Airway epithelial cell (primary cell): ENCODE measurements around the gene TARS2. TPM values are rescaled to one million over a fixed set of nuclear protein-coding genes. Genes with fewer than 3 reads are reported as not detected.

Experiments
- total RNA-seq: library from RNA; depleted of rRNA; stranded (reverse); fragments of >200 nt; gene quantifications from 2 replicates; pipeline ENCODE4 v1.2.3, GENCODE V29; 2015

Gene TARS2, protein sequence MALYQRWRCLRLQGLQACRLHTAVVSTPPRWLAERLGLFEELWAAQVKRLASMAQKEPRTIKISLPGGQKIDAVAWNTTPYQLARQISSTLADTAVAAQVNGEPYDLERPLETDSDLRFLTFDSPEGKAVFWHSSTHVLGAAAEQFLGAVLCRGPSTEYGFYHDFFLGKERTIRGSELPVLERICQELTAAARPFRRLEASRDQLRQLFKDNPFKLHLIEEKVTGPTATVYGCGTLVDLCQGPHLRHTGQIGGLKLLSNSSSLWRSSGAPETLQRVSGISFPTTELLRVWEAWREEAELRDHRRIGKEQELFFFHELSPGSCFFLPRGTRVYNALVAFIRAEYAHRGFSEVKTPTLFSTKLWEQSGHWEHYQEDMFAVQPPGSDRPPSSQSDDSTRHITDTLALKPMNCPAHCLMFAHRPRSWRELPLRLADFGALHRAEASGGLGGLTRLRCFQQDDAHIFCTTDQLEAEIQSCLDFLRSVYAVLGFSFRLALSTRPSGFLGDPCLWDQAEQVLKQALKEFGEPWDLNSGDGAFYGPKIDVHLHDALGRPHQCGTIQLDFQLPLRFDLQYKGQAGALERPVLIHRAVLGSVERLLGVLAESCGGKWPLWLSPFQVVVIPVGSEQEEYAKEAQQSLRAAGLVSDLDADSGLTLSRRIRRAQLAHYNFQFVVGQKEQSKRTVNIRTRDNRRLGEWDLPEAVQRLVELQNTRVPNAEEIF
- 18.7 and 26.7 TPM in 2 replicates for total RNA-seq

DNA sequence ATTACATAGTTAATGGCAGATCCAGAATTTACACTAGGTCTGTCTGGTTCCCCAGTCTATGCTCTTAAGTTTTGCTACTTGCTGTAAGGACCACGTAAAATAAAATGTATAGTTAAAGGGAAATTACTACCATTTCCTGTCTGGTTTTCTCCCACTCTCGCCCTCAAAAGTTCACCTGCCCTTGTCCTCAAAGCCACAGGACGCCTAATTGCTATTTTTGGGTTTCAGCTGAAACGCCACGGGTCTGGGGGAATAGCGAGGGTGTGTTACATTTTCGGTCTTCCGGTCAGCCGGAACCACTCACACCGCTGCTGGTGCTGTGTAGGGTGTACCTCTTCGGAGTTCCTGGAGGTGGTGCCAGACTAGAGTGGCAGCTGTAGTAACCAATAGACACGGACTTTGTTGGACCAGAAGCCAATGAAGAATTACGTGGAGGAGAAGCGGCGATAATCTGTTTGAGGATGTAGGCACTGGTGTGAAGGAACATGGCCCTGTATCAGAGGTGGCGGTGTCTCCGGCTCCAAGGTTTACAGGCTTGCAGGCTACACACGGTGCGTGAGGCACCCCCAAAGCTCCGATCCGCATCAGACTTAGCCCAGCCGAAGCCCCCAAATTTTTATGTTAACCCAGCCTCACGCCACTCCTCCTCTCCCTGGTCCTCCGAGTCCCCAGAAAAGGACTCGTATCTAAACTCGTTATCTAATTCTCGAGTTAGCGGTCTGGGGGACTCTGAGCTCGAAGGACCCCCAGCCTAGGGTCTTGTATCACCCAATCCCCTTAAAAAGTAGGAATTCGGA is at the start of gene TARS2:
TSS of gene TARS2 (plus strand) at position 454 of the 797 bp plus-strand sequence. CDS start at position 486, 32 bp downstream.

DNA sequence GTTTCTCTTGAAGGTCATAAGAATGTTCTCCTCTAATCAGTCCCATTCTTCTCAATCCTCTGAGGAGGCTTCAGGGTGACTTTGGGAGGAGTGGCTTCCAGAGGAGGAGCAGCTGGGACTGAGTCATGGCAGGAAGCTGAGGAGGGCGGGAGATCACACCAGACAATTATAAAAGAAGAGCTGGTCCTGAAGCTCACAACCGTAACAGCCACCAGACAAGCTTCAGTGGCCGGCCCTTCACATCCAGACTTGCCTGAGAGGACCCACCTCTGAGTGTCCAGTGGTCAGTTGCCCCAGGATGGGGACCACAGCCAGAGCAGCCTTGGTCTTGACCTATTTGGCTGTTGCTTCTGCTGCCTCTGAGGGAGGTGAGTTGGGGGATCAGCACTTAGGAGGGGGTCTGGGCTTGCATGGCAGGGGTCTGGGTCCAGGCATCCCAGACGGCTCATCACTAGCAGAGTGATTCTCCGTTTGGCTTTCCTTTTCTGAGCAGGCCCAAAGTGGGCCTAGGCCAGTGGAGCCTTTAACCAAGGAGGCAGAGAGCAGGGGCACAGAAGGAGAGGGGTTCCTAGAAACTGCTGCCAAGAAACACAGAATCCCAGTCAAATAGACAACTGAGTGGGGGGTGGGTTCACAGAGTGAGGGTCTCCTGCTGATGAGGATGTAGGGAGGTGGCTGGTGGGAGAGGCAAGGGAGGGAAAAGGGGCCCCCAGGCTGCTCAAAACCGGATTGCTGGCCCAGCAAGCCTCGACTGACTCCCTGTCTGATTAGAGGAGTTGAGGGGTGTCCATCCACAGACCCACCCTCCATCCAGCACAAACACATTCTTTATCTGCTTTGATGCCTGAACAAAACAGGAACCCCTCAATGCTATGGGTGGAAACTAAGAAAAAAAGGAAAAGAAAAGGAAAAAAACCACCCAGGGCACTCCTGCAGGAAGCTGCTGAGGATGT is 21.0 kb downstream of the TARS2 start, which contains the start of gene ECM1:
TSS of gene ECM1 (plus strand) at position 198 of the 953 bp plus-strand sequence. CDS start at position 299, 101 bp downstream.

DNA sequence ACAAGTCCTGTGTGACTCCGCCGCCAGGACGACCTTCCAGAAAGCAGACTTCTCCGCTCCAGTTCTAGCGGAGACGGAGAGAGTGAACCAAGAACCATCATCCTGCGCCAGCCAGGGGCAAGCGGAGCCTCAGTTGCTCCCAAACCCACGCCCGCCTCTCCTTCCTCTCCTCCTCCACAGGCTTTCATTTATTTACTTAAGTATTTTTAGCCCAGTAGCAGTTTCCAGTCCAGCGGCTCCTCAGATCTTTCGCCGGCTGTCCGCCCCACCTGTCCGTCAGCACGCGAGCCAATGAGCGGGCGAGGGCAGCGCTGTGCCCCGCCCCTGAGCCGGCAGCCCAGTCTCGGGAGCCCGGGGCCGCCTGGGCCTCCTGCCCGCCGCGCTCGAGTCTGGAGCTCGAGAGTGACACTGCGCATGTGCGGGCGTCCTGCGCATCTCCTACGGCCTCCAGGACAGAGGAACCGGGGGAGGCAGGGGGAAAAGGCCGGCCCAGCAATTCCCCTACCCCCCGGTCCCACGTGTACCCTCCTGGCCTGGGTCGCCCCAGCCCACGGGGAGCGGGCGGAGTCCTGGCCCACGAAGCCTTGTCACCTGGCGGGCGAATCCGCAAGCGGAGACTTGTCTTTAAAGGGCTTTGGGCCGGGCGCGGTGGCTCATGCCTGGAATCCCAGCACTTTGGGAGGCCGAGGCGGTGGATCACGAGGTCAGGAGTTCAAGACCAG is 28.3 kb downstream of the TARS2 start, which contains the start of gene FALEC:
TSS of gene FALEC (plus strand) at position 425 of the 722 bp plus-strand sequence.

DNA sequence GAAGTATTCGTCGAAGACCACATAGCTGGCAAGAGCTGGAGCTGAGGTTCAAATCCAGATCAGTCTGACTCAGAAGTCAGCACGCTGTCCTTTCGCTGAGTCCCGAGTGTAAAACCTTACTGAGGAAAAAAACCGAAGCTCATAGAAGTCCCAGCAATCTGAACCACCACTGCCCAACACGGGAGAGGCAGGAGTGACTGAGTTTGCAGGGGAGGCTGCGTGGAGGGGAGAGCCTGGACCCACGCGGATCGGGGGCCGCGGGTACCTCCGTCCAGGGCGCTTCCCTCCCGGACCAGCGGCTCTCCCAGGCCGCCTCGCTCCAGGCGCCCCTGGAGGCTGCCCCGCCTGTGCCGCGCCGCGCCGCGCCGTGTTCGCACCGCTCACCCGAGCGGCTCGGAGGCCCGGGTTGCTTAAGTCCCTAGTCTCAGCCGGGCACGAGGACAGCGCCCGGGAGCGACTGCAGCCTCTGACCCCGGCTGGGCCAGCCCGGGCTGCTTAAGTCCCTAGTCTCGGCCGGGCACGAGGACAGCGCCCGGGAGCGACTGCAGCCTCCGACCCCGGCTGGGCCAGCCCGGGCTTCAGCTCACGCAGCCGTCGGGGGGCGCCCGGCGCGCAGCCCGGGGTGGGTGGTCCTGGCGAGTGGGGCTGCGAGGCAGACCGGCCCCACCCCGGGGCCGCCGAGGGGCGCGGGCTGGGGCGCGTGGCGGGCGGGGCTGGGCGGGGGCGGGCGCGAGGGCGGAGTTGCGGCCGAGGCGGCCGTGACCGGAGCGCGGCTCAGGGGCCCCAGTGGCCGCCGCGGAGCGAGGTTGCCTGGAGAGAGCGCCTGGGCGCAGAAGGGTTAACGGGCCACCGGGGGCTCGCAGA is 61.6 kb downstream of the TARS2 start, which contains the start of gene ADAMTSL4:
TSS of gene ADAMTSL4 (plus strand) at position 777 of the 864 bp plus-strand sequence. CDS start 2,881 bp downstream, outside the sequence.

Other genes with a start within 250 kb of the TARS2 start
- gene CA14, start 229.6 kb upstream of the TARS2 start, total RNA-seq, result 0.14 TPM in 1 of 2 replicates, not detected in the other
- gene APH1A, start 218.4 kb upstream of the TARS2 start, total RNA-seq, result 117 and 122 TPM in 2 replicates
- 0.78 and 3.4 TPM in 2 replicates for gene C1orf54, start 214.6 kb upstream of the TARS2 start, total RNA-seq
- gene CIART, start 204.9 kb upstream of the TARS2 start, total RNA-seq, result 4.1 and 6.1 TPM in 2 replicates
- 55.6 and 57.3 TPM in 2 replicates for gene MRPS21, start 193.6 kb upstream of the TARS2 start, total RNA-seq
- 21.1 and 23.9 TPM in 2 replicates for gene PRPF3, start 165.9 kb upstream of the TARS2 start, total RNA-seq
- gene RPRD2, start 123.3 kb upstream of the TARS2 start, total RNA-seq, result 7.4 and 9.6 TPM in 2 replicates
- gene ECM1, start 20.7 kb downstream of the TARS2 start, total RNA-seq, result 19.6 and 28.6 TPM in 2 replicates
- gene FALEC, start 28.3 kb downstream of the TARS2 start, total RNA-seq, result 0.63 TPM in 1 of 2 replicates, not detected in the other
- gene ADAMTSL4, start 62.0 kb downstream of the TARS2 start, total RNA-seq, result 14.4 and 21.1 TPM in 2 replicates
- gene MCL1, start 92.2 kb downstream of the TARS2 start, total RNA-seq, result 257 and 258 TPM in 2 replicates
- 157 and 349 TPM in 2 replicates for gene ENSA, start 142.2 kb downstream of the TARS2 start, total RNA-seq
- 16.4 and 22.5 TPM in 2 replicates for gene GOLPH3L, start 209.7 kb downstream of the TARS2 start, total RNA-seq
- not detected in 2 replicates for gene HORMAD1, start 233.5 kb downstream of the TARS2 start, total RNA-seq